HAP-1 (cell line): ENCODE data around the gene IDH3G.
A peak's percentile ranks its signal among the peaks of the same experiment; 100 is the strongest.
"Not testable (repeated sequence)": the region's sequence is repeated elsewhere in the genome, so short reads cannot be mapped to it uniquely, and the experiment has no call there.

ENCODE experiments used
- DNase-seq, 2 experiments: peaks; one replicate each; pipeline ENCODE4 v3.0.0-alpha.2; 2016 to 2020; ENCODE audit warnings: low spot score in 2 of 2
- H3K27me3 ChIP-seq: fragments of 250-450 bp; sonication (Bioruptor Pico); 2 replicates; pipeline ENCODE4 v1.5.1; 2020; ENCODE audit warnings: low read depth, mild to moderate bottlenecking, moderate library complexity
- H3K36me3 ChIP-seq: fragments of 250-450 bp; sonication (Bioruptor Pico); replicated peaks from 2 replicates; pipeline ENCODE4 v1.5.1; 2020; ENCODE audit warnings: mild to moderate bottlenecking
- H3K4me1 ChIP-seq: fragments of 250-450 bp; sonication (Bioruptor Pico); 2 replicates; pipeline ENCODE4 v1.5.1; 2020; ENCODE audit warnings: mild to moderate bottlenecking
- H3K4me3 ChIP-seq: fragments of 250-450 bp; sonication (Bioruptor Pico); 2 replicates; pipeline ENCODE4 v1.5.1; 2020; ENCODE audit warnings: mild to moderate bottlenecking, moderate library complexity
- H3K9me3 ChIP-seq: fragments of 250-450 bp; sonication (Bioruptor Pico); 2 replicates; pipeline ENCODE4 v1.5.1; 2020; ENCODE audit warnings: mild to moderate bottlenecking, moderate library complexity
- in situ Hi-C: fragments of 300-500 bp; cut with MboI; formaldehyde crosslinking; loops from 3 replicates; pipeline ENCODE4 v1.14.3; 2020; ENCODE audit warnings: low sequenced_read_pairs, inconsistent platforms, mixed read lengths

Gene IDH3G

DNA sequence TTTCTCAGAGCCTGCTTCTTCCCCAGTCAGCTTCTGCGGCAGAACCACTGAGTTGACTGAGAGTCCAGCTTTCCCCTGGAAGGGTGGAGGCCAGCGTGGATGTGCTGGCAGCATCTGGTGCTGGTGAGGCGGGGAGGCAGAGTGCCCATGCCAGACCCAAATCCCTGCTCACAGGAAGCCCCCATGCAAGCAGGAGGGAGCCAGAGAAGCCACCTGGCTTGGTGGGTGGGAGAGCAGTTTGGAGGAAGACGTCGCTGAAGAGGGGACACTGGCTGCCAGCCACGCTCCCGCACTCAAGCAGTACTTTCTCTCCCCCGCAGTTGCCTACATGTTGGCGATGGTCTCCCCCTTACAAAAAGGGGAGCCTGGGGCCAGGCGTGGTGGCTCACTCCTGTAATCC lies 30.2 kb upstream of the IDH3G start:
- no peak for DNase-seq
- Histone ChIP-seq H3K4me3 (no peak overlapping the region), H3K9me3 (no peaks in the 10 kb centered on the region), H3K4me1 (peaks cover 5% of the 10 kb centered on the region; the same call in 1 of the 2 replicates), H3K36me3 (no peaks in the 10 kb centered on the region), H3K27me3 (no peaks in the 10 kb centered on the region)
- in situ Hi-C loops: no loop called here

DNA sequence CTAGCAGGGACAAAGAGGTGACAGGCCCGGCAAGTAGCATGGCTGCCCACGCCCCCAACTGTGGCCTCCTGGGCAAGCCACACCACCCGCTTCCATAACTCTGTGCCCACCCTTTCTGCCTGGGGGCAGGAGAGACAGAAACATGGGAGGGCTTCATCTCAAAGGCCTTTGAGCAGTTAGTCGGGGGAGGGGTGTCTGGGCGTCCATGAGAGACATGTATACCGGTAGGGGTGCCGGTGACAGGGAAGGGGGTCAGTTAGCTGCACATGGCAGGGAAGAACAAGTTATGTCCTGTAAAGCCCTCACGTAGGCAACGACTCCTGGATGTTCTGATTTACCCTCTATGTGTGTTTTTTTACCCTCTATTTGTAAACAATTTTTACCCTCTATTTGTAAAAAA lies 26.9 kb upstream of the IDH3G start:
- in situ Hi-C loops: no loop called here
- DNase-seq: no peak
- H3K4me3 ChIP-seq: no peak overlapping the region
- no peaks in the 10 kb centered on the region for H3K9me3 ChIP-seq
- peaks cover 12% of the 10 kb centered on the region; the same call in 1 of the 2 replicates for H3K4me1 ChIP-seq
- no peaks in the 10 kb centered on the region for H3K27me3 ChIP-seq
- H3K36me3 ChIP-seq: no peaks in the 10 kb centered on the region

DNA sequence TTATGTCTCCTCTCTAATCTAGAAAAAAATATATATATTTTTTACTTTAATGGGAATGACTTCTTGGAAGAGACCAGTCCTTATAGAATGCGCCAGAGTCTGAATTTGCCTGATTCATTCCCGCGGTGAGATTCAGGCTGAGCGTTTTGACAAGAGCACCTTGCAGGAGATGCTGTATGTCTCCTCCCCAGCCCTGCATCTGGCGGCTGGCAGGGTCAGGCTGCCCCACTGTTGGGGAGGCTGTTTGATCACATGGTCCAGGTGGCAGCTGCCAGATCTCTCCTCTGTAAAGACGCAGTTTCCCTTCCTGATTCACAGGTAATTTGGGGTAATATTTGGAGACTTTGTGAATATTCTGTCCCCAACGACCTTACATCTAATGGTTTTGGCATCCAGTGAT lies 26.4 kb upstream of the IDH3G start:
- no peak for DNase-seq
- Histone ChIP-seq H3K9me3 (no peaks in the 10 kb centered on the region), H3K4me3 (no peak overlapping the region), H3K36me3 (no peaks in the 10 kb centered on the region), H3K27me3 (no peaks in the 10 kb centered on the region), H3K4me1 (peaks cover 12% of the 10 kb centered on the region; the same call in 1 of the 2 replicates)
- in situ Hi-C loops: no loop called here

DNA sequence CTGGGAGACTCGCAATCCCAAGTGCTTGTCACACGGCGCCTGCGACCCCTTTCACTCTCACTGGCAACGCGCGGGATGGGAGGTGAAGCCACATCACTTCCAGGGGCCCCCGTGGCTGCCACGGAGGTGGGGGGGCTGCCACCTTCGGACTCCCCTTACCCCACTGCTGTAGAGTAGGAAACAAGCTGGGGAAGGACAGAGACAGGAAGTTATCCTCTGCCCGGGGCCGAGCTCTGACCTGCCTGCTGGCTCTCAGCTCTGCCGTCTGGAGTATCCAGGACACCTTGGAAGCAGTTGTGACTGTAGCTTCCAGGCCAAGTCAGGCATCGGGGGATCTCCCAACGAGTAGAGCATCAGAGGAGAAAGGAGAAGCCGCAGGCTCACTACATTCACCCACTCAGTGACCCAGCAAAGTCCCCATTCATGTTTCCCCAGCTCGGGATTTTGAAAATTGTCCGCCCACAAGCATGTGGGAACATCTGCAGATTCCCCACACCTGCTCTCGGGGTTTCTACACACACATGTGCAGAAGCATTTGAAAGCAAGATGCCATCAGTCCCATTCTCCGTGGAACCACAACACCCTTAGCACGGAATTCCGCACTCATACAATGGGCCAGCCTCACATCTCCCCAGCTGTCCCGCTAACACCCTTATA lies 25.3 kb upstream of the IDH3G start:
- H3K9me3 ChIP-seq: no peaks in the 10 kb centered on the region
- no peak for DNase-seq
- in situ Hi-C loops: no loop called here
- peak overlapping the region; percentile 34 for H3K4me3 ChIP-seq
- H3K36me3 ChIP-seq: no peaks in the 10 kb centered on the region
- H3K27me3 ChIP-seq: no peaks in the 10 kb centered on the region
- H3K4me1 ChIP-seq: peaks cover 12% of the 10 kb centered on the region; the same call in 1 of the 2 replicates

DNA sequence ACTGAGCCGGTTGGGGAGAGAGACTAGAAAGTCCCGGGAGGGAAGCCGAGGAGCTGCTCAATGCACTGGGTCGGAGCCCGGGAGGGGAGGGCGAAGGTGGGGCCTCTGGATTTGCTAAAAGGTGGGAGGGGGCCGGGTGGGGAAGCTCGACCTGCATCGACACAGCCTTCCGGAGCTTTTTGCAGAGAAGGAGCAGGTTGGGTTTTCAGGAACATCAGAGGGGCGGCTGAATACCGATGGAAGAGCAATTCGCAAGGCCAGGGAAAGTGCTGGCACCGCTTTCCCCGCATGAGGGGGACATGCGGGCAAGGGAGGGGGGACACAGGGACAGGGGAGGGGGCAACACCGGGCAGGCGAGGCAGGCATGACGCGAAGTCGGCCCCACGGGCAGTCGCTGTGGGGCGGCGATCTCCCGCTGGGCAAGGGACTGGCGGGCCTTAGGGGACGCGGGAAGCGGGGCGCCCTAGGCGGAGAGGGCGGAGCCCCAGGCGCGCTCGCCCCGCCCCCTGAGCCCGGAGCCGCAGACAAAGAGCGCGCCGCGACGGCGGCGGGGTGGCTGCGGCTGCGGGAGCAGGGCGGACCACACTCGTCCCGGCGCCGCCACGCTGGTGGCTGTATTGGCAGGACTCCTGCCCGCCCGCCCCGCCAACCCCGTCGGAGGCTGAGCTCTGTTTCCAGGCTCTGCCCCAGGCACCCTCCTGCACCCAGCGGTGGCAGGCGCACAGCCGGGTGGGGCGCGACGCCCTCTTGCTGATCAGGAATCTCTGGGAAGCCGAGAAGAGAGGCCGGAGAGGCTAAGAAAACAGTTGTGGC lies 24.6 kb upstream of the IDH3G start:
- Histone ChIP-seq H3K9me3 (no peaks in the 10 kb centered on the region), H3K27me3 (no peaks in the 10 kb centered on the region), H3K4me1 (peaks cover 12% of the 10 kb centered on the region; the same call in 1 of the 2 replicates), H3K4me3 (peak overlapping the region; percentile 34), H3K36me3 (no peaks in the 10 kb centered on the region)
- DNase-seq: peak; percentile 60 to 84
- in situ Hi-C loops: no loop called here

DNA sequence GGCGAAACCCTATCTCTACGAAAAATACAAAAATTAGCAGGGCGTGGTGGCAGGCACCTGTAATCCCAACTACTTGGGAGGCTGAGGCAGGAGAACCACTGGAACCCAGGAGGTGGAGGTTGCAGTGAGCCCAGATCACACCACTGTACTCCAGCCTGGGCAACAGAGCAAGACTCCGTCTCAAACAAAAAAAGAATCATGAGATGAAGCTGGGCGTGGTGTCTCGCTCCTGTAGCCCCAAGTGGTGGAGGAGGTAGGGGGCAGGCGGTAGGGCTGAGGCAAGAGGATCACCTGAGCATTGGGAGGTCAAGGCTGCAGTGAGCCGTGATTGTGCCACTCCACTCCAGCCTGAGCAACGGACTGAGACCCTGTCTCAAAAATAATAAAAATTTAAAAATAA lies 23.9 kb upstream of the IDH3G start:
- DNase-seq, in situ Hi-C loops, H3K27me3 ChIP-seq, H3K36me3 ChIP-seq, H3K4me3 ChIP-seq, H3K9me3 ChIP-seq: not testable (repeated sequence)
- H3K4me1 ChIP-seq: peaks cover 12% of the 10 kb centered on the region; the same call in 1 of the 2 replicates

DNA sequence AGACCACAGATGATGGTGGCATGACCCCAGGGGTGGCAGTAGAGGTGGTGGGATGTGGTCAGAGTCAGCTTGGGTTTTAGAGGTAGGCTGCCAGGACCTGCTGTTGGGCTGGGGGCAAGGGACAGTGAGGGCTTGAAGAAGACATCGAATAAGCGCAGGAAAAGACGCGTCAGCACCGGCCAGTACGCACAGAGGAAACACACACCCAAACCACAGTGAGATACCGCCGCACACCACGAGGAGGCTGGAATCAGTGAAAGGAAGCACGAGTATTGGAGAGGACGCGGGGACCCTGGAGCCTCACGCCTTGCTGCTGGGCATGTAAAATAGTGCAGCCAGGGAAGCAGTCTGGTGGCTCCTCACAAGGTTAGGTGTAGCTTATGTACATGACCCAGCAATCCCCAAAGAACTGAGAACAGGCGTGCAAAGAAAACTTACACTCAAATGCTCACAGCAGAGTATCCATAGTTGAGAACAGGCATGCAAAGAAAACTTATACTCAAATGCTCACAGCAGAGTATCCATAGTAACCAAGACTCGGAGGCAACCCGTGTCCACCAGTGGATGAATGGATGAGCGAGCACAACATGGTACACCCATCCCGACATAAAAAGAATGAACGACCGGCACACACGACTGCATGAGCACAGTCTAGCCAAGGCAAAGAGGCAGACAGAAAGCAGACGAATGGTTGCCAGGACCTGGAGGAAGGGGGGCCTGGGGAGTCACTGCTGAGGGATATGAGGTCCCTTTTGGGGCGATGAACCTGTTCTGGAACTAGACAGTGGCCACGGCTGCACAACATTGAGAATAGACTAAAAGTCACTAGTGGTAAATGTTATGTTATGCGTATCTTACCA lies 22.9 kb upstream of the IDH3G start:
- DNase-seq: no peak
- Histone ChIP-seq H3K36me3 (no peaks in the 10 kb centered on the region), H3K4me1 (peaks cover 12% of the 10 kb centered on the region; the same call in 1 of the 2 replicates), H3K27me3 (no peaks in the 10 kb centered on the region), H3K9me3 (no peaks in the 10 kb centered on the region; the same call in 1 of the 2 replicates), H3K4me3 (no peak overlapping the region)
- in situ Hi-C loops: no loop called here

DNA sequence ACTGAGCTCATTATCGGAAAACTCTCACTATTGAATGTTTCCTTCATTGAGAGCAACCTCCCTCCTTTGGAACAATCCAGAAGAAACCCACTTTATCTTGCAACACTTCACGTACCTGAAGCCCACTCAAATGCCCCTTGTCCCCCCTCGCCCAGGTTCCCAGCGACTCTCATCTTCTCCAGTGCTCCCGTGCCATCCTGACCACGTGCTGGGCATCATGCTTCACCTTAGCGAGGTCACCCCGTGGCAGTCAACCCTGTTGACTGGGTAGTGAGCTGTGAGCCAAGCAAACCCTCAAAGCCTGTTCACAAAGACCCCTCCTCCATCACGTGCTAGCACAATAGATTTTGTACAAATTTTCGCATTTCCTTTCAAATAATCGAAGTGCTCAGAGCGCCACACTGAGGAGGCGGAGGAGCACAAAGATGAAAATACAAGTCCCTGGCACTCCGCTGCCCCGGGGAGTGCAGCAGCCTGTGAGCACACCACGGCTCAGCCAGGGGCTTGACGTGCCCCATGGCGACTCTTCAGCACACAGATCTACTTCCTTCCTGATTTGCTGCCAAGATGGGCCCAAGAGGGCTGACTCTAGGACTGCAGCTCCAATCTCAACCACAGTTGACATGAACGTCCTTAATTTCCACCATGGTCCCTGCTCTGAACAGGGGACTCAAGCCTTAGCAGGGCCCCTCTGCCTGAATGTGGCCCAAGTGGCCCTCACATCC lies 20.6 kb upstream of the IDH3G start:
- in situ Hi-C loops: no loop called here
- DNase-seq: no peak
- Histone ChIP-seq H3K4me1 (peaks cover 11% of the 10 kb centered on the region; the same call in 1 of the 2 replicates), H3K27me3 (no peaks in the 10 kb centered on the region), H3K36me3 (no peaks in the 10 kb centered on the region), H3K9me3 (no peaks in the 10 kb centered on the region; the same call in 1 of the 2 replicates), H3K4me3 (no peak overlapping the region)

DNA sequence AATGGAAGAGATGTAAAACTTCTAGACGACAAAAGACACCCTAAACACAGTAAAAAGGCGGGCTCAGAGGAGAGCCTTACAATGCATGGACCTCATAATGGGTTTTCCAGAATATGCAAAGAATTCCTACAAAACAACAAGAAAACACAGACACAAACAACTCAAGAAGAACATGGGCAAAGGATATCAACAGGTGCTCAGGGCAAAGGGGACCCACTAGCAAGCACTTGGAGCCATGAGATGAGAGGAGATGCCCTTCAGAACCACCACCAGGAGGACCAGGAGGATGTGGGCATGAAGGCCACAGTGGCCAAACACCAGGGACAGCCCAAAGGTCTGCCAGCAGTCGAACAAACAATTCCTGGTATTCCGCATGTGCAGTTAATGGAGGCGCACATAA lies 19.0 kb upstream of the IDH3G start:
- Histone ChIP-seq H3K36me3 (no peaks in the 10 kb centered on the region), H3K4me1 (no peaks in the 10 kb centered on the region), H3K9me3 (no peaks in the 10 kb centered on the region; the same call in 1 of the 2 replicates), H3K4me3 (no peak overlapping the region), H3K27me3 (no peaks in the 10 kb centered on the region)
- no peak for DNase-seq
- in situ Hi-C loops: no loop called here

DNA sequence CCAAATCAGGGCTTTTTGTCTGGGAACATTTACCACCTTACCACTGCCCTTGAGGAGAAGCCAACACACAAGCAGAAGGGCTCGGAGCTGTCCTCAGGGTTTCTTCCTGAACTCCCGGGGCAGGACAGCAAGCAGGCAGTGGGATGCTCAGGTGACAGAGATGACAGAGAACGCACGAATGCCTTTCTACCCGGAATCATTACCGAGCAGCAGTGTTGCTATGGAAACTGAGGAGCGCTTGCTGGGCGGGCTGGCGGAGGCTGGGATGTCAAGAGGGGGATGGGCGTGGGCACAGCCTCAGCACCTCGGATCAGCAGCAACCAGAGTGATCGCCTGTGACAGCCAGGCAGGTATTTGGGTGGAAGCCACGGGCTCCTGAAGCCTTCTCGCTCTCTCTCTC lies 18.0 kb upstream of the IDH3G start:
- Histone ChIP-seq H3K4me1 (no peaks in the 10 kb centered on the region), H3K27me3 (no peaks in the 10 kb centered on the region), H3K9me3 (no peaks in the 10 kb centered on the region; the same call in 1 of the 2 replicates), H3K4me3 (no peak overlapping the region), H3K36me3 (no peaks in the 10 kb centered on the region)
- in situ Hi-C loops: no loop called here
- no peak for DNase-seq

DNA sequence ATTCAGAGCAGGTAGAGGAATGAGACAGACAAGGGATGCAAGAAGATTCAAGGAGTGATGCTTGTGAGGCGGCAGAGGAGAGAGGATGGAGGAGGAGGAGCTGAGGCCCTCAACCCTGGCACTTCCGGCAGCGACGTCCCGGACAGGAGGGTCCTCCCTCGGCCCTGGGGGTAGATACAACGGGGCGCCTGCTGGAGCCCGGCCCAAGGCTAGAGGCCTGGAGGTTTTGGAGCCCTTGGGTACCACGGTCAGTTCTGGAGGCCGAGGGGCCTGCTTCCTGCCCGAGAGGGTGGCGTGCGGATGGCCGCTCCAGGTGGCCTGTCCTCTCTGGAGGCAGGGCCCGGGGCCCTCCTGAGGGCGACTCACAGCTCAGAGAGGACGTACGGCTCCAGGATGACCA lies 13.8 kb upstream of the IDH3G start:
- no peak for DNase-seq
- Histone ChIP-seq H3K4me1 (no peaks in the 10 kb centered on the region), H3K9me3 (no peaks in the 10 kb centered on the region; the same call in 1 of the 2 replicates), H3K36me3 (no peaks in the 10 kb centered on the region), H3K4me3 (no peak overlapping the region), H3K27me3 (no peaks in the 10 kb centered on the region)
- in situ Hi-C loops: no loop called here

DNA sequence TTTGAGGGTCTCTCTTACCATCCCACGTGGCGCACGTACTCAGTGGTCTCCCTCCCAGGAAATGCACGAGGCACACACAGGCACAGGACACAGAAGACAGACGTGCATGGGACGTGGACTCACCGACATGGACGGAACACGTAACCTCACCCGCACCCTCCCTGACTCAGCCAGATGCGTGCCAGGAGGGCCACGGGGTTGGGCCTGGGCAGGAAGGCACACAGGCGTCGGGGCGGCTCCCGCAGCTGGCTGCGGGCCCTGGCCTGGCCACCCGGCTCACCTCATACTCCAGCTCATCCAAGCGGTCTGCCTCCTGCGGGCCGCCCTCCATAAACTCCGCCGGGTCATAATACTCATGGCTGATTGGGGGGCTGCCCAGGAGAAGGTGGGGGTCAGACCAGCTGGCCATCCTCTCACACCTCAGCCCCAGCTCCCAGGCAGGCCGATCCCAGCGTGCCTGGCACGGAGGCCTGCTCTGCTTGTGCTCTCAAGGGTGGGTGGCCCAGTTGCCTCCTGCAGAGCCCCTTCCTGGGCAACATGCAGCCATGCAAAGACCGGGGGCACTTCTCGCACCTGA lies 12.9 kb upstream of the IDH3G start:
- Histone ChIP-seq H3K9me3 (no peaks in the 10 kb centered on the region), H3K36me3 (no peaks in the 10 kb centered on the region), H3K4me1 (no peaks in the 10 kb centered on the region), H3K4me3 (no peak overlapping the region), H3K27me3 (no peaks in the 10 kb centered on the region)
- in situ Hi-C loops: no loop called here
- no peak for DNase-seq

DNA sequence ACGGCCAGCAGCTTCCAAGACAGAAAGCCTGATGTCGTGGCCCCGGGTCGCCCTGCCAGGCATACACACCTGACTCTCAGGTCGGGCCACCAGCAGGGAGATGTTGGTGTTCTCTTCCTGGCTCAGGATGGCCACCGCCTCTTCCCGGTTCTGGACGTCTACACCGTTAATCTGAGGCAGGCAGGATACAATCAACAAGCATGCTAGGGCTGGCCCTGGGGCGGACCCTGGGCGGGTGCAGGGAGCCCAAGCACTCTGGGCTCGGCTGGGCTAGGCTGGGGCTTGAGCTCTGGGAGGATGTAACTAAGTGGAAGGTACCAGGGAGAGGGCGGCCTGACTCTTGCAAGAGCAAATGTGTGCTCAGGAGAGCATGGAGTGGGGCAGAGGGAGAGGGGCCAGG lies 11.3 kb upstream of the IDH3G start:
- Histone ChIP-seq H3K27me3 (no peaks in the 10 kb centered on the region), H3K36me3 (no peaks in the 10 kb centered on the region), H3K4me3 (no peak overlapping the region), H3K4me1 (no peaks in the 10 kb centered on the region), H3K9me3 (no peaks in the 10 kb centered on the region)
- DNase-seq: no peak
- in situ Hi-C loops: no loop called here
